Lower leg skin (tissue), 3 donors: ENCODE data around the gene SVEP1.

ENCODE experiments used
- POLR2A ChIP-seq, 2 donors: fragments of 450-650 bp; IDR thresholded peaks; one replicate each; pipeline ENCODE4 v1.6.1; 2016 to 2017; ENCODE audit warnings: antibody characterized with exemption in 2 of 2, mild to moderate bottlenecking in 1 of 2, moderate library complexity in 1 of 2
- TF ChIP-seq, protein P1 (sequence below), 3 donors: fragments of 450-650 bp; IDR thresholded peaks; one replicate each; pipeline ENCODE4 v1.5.1; 2016; ENCODE audit warnings: antibody characterized with exemption in 3 of 3, mild to moderate bottlenecking in 3 of 3, moderate library complexity in 2 of 3

DNA sequence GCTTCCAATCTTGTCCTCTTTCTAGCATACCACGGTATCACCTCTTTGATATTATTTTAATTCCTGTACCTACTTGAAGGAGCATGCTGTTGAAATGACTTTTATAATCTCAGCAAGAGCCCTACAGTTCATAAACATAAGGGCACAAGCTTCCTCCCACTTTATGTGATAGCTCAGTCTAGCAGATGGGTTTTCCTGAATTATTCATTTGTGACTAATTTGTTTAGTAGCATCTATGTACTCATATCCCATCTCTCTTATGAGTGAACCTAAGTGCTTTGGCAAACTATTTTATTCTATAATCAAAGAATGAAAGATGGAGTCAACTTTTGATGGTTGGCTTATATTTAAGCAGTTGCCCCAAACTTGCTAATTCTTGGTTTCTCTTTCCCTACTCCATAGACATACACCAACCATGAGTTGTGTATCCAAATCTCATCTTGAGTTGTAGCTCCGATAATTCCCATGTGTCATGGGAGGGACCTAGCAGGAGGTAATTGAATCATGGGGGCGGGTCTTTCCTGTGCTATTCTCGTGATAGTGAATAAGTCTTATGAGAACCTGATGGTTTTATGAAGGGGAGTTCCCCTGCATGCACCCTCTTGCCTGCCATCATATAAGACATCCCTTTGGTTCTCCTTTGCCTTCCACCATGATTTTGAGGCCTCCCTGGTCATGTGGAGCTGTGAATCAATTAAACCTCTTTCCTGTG lies 259.6 kb downstream of the SVEP1 start:
- TF ChIP-seq POLR2A (IDR thresholded peaks at IDR 0.05), result no peak
- TF ChIP-seq, protein P1, sequence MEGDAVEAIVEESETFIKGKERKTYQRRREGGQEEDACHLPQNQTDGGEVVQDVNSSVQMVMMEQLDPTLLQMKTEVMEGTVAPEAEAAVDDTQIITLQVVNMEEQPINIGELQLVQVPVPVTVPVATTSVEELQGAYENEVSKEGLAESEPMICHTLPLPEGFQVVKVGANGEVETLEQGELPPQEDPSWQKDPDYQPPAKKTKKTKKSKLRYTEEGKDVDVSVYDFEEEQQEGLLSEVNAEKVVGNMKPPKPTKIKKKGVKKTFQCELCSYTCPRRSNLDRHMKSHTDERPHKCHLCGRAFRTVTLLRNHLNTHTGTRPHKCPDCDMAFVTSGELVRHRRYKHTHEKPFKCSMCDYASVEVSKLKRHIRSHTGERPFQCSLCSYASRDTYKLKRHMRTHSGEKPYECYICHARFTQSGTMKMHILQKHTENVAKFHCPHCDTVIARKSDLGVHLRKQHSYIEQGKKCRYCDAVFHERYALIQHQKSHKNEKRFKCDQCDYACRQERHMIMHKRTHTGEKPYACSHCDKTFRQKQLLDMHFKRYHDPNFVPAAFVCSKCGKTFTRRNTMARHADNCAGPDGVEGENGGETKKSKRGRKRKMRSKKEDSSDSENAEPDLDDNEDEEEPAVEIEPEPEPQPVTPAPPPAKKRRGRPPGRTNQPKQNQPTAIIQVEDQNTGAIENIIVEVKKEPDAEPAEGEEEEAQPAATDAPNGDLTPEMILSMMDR (IDR thresholded peaks at IDR 0.05), result no peak
